GM21529 (cell line): ENCODE results near the gene ZNF516.

ENCODE experiments used
- ATAC-seq: cut with Tn5 transposase; IDR thresholded peaks from one replicate; pipeline ENCODE4 v1.9.1; 2021; ENCODE audit not compliant: unreplicated experiment

The ZNF516 gene

GRCh38 chr18:76369791-76370190, 125.3 kb downstream of the ZNF516 start:
- ATAC-seq, result no peak

DNA sequence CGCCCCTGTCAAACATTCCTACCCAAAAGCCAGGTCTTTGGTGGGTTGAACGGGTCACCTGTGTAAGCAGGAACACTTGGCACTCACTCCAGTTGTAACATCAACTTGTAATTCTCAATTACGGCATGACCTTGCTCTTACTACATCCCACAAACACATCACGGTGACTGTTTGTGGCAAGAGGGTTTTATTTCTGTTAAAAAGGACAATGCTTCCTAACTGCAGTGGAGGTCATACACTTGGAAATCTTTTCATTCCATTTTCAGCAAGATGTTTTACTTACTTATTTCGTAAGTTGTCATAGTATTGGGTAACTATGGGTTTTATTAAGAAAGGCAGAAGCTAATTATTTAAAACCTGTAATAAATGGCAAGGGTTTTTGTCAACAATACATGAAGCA, 126.1 kb downstream of the ZNF516 start:
- ATAC-seq, result no peak

DNA sequence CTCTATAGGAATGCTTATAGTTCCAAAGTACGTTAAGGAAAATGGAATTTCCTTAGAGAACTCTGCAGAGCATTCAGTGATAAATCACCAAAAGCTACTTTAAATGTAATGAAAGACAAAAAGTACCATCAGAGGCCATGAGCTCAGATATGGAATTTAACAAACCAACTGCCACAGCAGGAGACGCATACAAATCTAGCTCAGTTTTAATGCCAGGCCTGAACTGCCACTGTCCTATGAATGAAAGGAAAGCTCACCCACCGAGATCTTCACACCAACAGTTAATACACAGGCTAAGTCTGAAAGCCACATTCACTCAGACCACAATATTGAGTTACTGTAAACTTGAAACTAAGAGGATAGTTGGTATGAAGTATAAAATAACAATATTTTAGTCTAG, 126.8 kb downstream of the ZNF516 start:
- no peak for ATAC-seq

DNA sequence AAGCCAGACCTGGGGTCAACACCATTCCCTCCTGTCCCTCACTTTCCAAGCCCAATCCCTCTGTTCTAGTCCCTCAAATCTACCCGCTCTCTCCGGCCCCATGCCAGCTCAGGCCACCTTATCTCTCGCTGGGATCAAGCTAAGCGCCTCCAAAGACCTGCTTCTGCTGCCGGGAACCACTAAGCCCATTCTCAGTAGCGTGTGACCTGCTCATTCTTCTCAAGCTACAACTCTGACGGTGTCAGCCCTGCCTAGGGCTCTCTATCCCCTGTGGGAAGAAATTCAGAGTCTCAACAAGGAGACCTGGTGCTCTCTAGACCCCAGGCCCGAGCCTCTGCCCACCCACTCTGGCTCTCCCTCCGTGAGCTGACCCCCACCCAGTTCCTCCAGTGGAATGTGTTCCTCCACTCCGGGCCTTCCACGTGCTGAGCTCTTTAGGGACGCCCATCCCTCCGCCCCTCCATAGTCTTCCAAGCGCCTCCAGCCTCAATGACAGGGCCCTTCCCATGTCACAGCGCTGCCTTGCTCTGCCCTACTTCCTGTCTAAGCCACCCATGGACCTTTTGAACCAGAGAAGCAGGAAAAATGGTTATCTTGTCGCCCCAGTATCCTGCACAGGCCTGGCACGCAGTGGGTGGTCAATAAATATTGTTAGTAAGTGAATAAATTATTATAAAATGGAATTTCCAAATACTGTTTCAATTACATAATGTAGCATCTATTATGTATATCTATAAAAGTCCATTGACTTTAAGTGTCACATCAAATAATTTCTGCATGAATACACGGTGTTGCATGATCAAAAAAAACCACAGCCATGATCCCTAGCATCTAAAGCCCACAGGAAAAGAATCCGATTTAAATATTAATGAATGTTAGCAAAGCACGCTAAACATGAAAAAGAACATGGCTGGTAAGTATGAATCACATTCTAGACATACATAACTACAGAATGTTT, 127.6 kb downstream of the ZNF516 start:
- ATAC-seq, result no peak

DNA sequence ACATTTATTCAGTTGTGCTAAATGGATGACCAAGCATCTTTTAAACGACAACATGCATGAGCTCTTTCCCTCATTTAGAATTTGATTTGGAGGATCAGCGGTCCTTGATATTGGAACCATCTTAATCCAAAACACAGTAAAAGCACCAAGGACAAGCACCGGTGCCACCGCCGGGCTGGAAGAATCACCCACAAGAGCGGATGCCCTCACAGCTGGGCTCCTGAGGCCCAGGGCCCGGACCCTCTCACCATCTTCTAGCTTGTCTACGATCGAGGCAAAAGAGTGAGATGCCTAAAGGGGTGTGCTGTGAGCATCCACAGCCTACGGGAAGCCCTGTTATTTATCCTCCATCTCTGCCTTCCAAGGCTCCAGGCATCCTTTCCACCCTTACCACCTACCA, 129.5 kb downstream of the ZNF516 start:
- no peak for ATAC-seq

GRCh38 chr18:76364282-76365259, 130.5 kb downstream of the ZNF516 start:
- peak; percentile 88 for ATAC-seq

DNA sequence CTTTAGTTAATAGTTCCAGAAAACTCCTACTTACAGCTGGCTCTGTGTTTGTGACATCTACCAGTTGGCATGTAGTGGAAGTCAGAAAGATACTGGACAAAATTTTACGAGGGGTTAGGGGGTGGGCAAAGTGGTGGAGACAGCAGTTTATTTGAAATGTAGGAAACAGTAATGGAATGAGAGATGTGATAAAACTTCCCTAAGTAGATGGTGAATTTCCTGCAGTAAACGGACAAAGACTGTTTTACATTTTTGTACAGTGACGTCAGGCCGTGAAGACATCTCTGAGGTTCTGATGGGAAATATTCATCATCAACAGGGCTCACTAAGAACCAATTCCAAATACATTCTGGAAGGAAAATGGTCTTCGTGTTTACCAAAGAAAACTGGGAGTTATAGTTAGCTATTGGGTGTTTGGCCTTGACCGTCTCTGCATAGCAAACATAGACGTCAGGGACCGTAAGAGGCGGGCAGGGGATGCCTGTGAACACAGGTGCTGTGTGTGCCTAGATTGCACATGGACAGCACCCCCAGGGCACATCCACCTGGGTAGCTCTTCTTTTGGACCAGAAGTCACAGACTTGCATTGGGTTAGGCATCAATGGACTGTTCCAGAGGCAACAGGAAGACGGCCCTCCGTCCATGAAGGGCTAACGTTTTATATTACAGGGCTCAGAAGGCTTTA, 131.5 kb downstream of the ZNF516 start:
- ATAC-seq, result no peak

DNA sequence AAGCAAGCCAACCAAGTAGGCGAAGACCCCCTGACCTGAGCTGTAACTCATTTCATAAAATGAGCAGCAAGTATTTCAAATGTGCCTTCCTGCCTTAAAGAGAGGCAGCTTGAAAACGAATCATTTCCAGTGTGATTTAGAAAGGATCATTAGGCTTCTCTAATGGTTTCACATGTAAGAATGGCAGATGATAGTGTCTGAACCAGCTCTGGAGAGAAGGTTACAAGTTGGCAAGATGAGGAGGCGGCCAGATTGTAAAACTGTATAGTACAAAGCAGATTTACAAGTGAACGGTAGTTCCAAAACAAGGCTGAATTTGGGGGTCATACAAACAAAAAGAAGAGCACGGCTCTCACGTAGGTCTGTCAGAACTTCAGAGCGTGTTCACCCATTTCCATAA, 132.4 kb downstream of the ZNF516 start:
- ATAC-seq, result no peak

GRCh38 chr18:76361219-76361618, 133.8 kb downstream of the ZNF516 start:
- no peak for ATAC-seq

DNA sequence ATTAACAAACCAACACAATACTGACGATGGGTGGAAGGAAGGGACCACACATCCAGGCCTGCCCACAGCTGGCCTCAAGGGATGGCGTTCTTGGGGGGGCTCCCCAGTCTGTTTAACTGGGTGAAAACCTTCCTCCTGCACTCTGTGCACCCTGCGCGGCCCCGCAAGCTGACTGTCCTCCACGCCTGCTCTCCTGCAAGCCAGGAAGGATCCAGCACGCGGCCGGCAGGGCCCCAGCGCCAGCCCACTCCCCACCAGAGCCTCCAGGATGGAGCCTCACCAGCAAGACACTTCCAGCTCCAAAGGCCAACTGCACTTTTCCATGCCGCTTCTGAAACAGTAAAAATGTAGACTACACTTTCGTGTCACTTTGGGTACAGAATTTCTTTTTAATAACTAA, 135.1 kb downstream of the ZNF516 start:
- no peak for ATAC-seq

DNA sequence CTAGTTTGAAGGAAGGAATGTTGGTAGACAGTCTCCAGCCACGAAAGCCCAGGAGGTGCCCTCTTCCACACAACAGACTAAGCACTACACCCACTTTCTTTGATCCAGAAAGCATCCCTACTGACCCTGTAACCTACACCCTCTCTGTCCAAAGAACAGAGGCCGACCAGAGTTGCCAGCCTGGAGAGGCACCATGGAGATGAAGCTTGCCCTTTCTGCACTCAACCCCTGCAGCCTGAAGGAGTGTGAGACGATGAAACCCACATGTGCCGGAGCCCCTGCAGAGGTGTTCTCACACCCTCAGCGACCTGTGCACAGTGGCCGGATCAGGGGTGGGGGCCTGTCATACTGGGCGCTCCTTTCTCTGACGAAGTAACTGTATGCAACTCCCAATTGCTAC, 136.3 kb downstream of the ZNF516 start:
- no peak for ATAC-seq

- no peak for ATAC-seq
Observed at GRCh38 chr18:76357585-76358260, 137.3 kb downstream of the ZNF516 start.

DNA sequence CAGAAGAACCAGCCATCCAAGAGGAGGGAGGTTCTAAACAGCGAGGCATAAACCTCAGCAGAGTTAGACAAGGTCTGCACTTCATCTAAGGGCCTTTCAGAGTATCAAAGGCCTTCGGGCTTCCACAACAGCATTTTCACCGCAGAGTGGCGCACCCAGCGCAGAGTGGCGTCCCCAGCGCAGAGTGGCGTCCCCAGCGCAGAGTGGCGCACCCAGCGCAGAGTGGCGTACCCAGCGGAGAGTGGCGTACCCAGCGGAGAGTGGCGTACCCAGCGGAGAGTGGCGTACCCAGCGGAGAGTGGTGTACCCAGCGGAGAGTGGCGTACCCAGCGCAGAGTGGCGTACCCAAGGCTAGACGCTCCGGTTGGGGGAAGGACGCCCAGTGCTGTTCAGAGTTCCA, 137.9 kb downstream of the ZNF516 start:
- ATAC-seq, result no peak

GRCh38 chr18:76356666-76357065, 138.4 kb downstream of the ZNF516 start:
- no peak for ATAC-seq

DNA sequence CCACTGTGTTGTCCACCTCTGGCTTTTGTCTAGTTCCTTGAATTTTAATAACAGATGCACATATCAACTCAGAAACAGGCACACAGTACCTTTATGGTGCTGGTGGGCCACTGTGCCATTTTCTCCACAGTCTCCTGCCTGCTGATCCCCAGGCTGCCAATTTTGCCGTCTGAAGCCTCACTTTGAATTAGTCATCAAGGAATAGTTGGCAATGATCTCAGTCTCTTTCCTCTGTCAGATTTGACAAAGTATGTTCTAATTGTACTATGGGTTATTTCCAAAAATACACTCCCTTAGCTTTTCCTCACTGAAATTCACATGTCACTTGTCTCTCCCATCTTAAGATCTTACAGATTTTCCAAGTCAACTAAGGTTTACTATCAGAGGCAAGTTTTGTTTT, 140.7 kb downstream of the ZNF516 start:
- no peak for ATAC-seq

DNA sequence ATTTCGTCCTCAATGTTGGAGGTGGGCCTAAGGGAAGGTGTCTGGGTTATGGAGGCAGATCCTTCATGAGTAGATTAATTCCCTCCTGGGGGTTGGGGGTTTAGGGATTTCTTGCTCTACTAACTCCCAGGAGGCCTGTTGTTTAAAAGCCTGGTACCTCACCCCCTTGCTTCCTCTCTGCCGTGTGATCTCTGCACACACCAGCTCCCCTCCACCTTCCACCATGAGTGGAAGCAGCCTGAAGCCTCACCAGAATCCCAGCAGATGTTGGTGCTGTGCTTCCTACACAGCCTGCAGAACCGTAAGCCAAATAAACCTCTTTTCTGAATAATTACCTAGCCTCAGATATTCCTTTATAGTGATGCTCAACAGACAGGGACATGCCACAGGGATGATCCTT, 141.5 kb downstream of the ZNF516 start:
- ATAC-seq, result no peak

DNA sequence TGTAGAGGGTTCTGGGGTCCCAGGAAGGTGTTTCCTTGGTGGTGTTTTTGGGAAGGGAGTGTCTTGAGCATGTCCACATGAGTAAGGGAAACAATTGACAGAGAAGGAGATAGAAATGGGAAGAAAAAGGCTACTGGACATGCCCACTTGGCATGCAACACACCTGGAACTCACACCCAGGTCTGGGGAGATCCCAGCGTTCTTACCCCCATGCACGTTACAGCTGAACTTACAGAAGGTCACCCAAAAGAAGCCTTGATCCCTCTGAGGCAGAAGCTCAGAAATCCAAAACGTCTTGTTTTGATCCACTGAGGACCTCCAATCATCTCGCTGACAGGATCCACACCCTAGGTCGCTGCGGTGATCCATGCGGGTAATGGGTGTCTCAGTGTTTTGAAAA, 142.0 kb downstream of the ZNF516 start:
- ATAC-seq, result no peak

GRCh38 chr18:76351961-76352581, 143.0 kb downstream of the ZNF516 start:
- ATAC-seq, result no peak

- no peak for ATAC-seq
Observed at GRCh38 chr18:76350134-76351025, 144.7 kb downstream of the ZNF516 start.
